ENCODE measurements around the gene FOXD2. TPM values are rescaled to one million over a fixed set of nuclear protein-coding genes. Genes with fewer than 3 reads are reported as not detected.
A peak's percentile ranks its signal among the peaks of the same experiment; 100 is the strongest.

The FOXD2 gene
- polyA plus RNA-seq (ENCODE audit: insufficient read length in 3 of 3) = 1 to 10 TPM; 6.6 to 9.2 (median 8.0) TPM
- long read RNA-seq, donor 1, full-length matches to known transcripts = 35 of 35 reads
- long read RNA-seq, donor 1, partial matches to known transcripts = 0 of 35 reads
- long read RNA-seq, donor 1, other reads (novel, unspliced or antisense) = 0 of 35 reads
- long read RNA-seq, donor 2, full-length matches to known transcripts = 31 of 31 reads
- long read RNA-seq, donor 2, partial matches to known transcripts = 0 of 31 reads
- long read RNA-seq, donor 2, other reads (novel, unspliced or antisense) = 0 of 31 reads
- long read RNA-seq, donor 3, full-length matches to known transcripts = 23 of 23 reads
- long read RNA-seq, donor 3, partial matches to known transcripts = 0 of 23 reads
- long read RNA-seq, donor 3, other reads (novel, unspliced or antisense) = 0 of 23 reads
- long read RNA-seq, donor 4, full-length matches to known transcripts = 36 of 36 reads
- long read RNA-seq, donor 4, partial matches to known transcripts = 0 of 36 reads
- long read RNA-seq, donor 4, other reads (novel, unspliced or antisense) = 0 of 36 reads
- long read RNA-seq, donor 5, full-length matches to known transcripts = 22 of 22 reads
- long read RNA-seq, donor 5, partial matches to known transcripts = 0 of 22 reads
- long read RNA-seq, donor 5, other reads (novel, unspliced or antisense) = 0 of 22 reads
- long read RNA-seq, donor 6, full-length matches to known transcripts = 31 of 31 reads
- long read RNA-seq, donor 6, partial matches to known transcripts = 0 of 31 reads
- long read RNA-seq, donor 6, other reads (novel, unspliced or antisense) = 0 of 31 reads
- long read RNA-seq, donor 7, full-length matches to known transcripts = 34 of 34 reads
- long read RNA-seq, donor 7, partial matches to known transcripts = 0 of 34 reads
- long read RNA-seq, donor 7, other reads (novel, unspliced or antisense) = 0 of 34 reads
- long read RNA-seq, donor 8, full-length matches to known transcripts = 42 of 42 reads
- long read RNA-seq, donor 8, partial matches to known transcripts = 0 of 42 reads
- long read RNA-seq, donor 8, other reads (novel, unspliced or antisense) = 0 of 42 reads
- long read RNA-seq, donor 9, full-length matches to known transcripts = 30 of 30 reads
- long read RNA-seq, donor 9, partial matches to known transcripts = 0 of 30 reads
- long read RNA-seq, donor 9, other reads (novel, unspliced or antisense) = 0 of 30 reads
- long read RNA-seq, donor 10, full-length matches to known transcripts = 38 of 38 reads
- long read RNA-seq, donor 10, partial matches to known transcripts = 0 of 38 reads
- long read RNA-seq, donor 10, other reads (novel, unspliced or antisense) = 0 of 38 reads
- long read RNA-seq, donor 11, full-length matches to known transcripts = 12 of 12 reads
- long read RNA-seq, donor 11, partial matches to known transcripts = 0 of 12 reads
- long read RNA-seq, donor 11, other reads (novel, unspliced or antisense) = 0 of 12 reads
- long read RNA-seq, donor 12, full-length matches to known transcripts = 56 of 56 reads
- long read RNA-seq, donor 12, partial matches to known transcripts = 0 of 56 reads
- long read RNA-seq, donor 12, other reads (novel, unspliced or antisense) = 0 of 56 reads
- long read RNA-seq, donor 13, full-length matches to known transcripts = 33 of 33 reads
- long read RNA-seq, donor 13, partial matches to known transcripts = 0 of 33 reads
- long read RNA-seq, donor 13, other reads (novel, unspliced or antisense) = 0 of 33 reads
- long read RNA-seq, donor 14 = 0 reads
- long read RNA-seq, donor 15, full-length matches to known transcripts = 53 of 53 reads
- long read RNA-seq, donor 15, partial matches to known transcripts = 0 of 53 reads
- long read RNA-seq, donor 15, other reads (novel, unspliced or antisense) = 0 of 53 reads
- long read RNA-seq, donor 16, full-length matches to known transcripts = 26 of 26 reads
- long read RNA-seq, donor 16, partial matches to known transcripts = 0 of 26 reads
- long read RNA-seq, donor 16, other reads (novel, unspliced or antisense) = 0 of 26 reads

- DNase-seq = peak; percentile 88
Measured at GRCh38 chr1:47437447-47438164, at the start of gene FOXD2. TSS of gene FOXD2 (plus strand) at chr1:47438044. CDS start at chr1:47438136, 92 bp downstream.

GRCh38 chr1:47388891-47389238 lies 49.0 kb upstream of the FOXD2 start:
- peak; percentile 57 for DNase-seq

GRCh38 chr1:47389731-47390130 lies 48.1 kb upstream of the FOXD2 start:
- DNase-seq = no peak

GRCh38 chr1:47390843-47391242 lies 47.0 kb upstream of the FOXD2 start:
- no peak for DNase-seq

- no peak for DNase-seq
Measured at GRCh38 chr1:47393141-47393540, 44.7 kb upstream of the FOXD2 start.

GRCh38 chr1:47395433-47395832 lies 42.4 kb upstream of the FOXD2 start:
- no peak for DNase-seq

- DNase-seq = no peak
Measured at GRCh38 chr1:47396671-47397196, 41.1 kb upstream of the FOXD2 start.

GRCh38 chr1:47399138-47399845 lies 38.6 kb upstream of the FOXD2 start:
- DNase-seq = no peak

- DNase-seq = no peak
Measured at GRCh38 chr1:47399846-47400155, 38.0 kb upstream of the FOXD2 start.

- DNase-seq = no peak
Measured at GRCh38 chr1:47401761-47402160, 36.1 kb upstream of the FOXD2 start.

- no peak for DNase-seq
Measured at GRCh38 chr1:47402591-47402990, 35.3 kb upstream of the FOXD2 start.

- DNase-seq = no peak
Measured at GRCh38 chr1:47403321-47403910, 34.4 kb upstream of the FOXD2 start.

GRCh38 chr1:47405697-47406096 lies 32.1 kb upstream of the FOXD2 start:
- DNase-seq = no peak

- DNase-seq = no peak
Measured at GRCh38 chr1:47406966-47407365, 30.9 kb upstream of the FOXD2 start.

GRCh38 chr1:47407481-47407880 lies 30.4 kb upstream of the FOXD2 start:
- DNase-seq = no peak

- DNase-seq = no peak
Measured at GRCh38 chr1:47409311-47410067, 28.4 kb upstream of the FOXD2 start.

GRCh38 chr1:47410068-47410455 lies 27.8 kb upstream of the FOXD2 start:
- no peak for DNase-seq

GRCh38 chr1:47411436-47411835 lies 26.4 kb upstream of the FOXD2 start:
- no peak for DNase-seq
